HCT116 (cell line): ENCODE results near the gene TBC1D2B.

Experiments used
- CTCF ChIP-seq, 3 experiments: fragments of 200-600 bp in 1 of 3; sonication (generic) in 1 of 3; IDR thresholded peaks in 2 of 3; conservative IDR thresholded peaks in 1 of 3; 2 replicates each; pipeline ENCODE4 v1.5.1; 2012 to 2017; ENCODE audit warnings: low read depth in 2 of 3, low read length in 2 of 3, antibody characterized with exemption in 1 of 3, borderline replicate concordance in 1 of 3, control low read depth in 1 of 3, mild to moderate bottlenecking in 1 of 3, mixed read lengths in 1 of 3, mixed run types in 1 of 3, moderate library complexity in 1 of 3; ENCODE audit not compliant: insufficient read depth in 1 of 3
- POLR2A ChIP-seq: IDR thresholded peaks from 2 replicates; pipeline ENCODE4 v1.7.0; 2011; ENCODE audit warnings: borderline replicate concordance; ENCODE audit not compliant: insufficient read depth, insufficient read length; ENCODE audit errors: extremely low read depth

GRCh38 chr15:78004919-78005634, 72.4 kb downstream of the TBC1D2B start:
- no peak for TF ChIP-seq POLR2A
- TF ChIP-seq CTCF (IDR thresholded peaks at IDR 0.05 in 2 of 3, conservative IDR thresholded peaks at IDR 0.05 in 1 of 3; ENCODE audit: borderline replicate concordance in 1 of 3, insufficient read depth in 1 of 3, low read depth in 2 of 3, low read length in 2 of 3): no peak
